Hepatocyte (in vitro differentiated cells): ENCODE data around the gene SNAP29. TPM values are rescaled to one million over a fixed set of nuclear protein-coding genes. Genes with fewer than 3 reads are reported as not detected.

Experiments
- DNase-seq: peaks from one replicate; pipeline ENCODE4 v3.0.0-alpha.2; 2016; ENCODE audit warnings: low spot score
- H2AFZ ChIP-seq: fragments of 200-600 bp; sonication (generic); 2 replicates; pipeline ENCODE4 v1.6.0; 2016; ENCODE audit warnings: antibody characterized with exemption, mild to moderate bottlenecking
- H3K27ac ChIP-seq: fragments of 200-600 bp; sonication (generic); 2 replicates; pipeline ENCODE4 v1.5.1; 2016; ENCODE audit warnings: mild to moderate bottlenecking
- H3K27me3 ChIP-seq: fragments of 200-600 bp; sonication (generic); 2 replicates; pipeline ENCODE4 v1.6.1; 2016
- H3K36me3 ChIP-seq: fragments of 200-600 bp; sonication (generic); replicated peaks from 2 replicates; pipeline ENCODE4 v1.5.1; 2016; ENCODE audit warnings: low read depth; ENCODE audit not compliant: insufficient read depth
- H3K4me1 ChIP-seq: fragments of 200-600 bp; sonication (generic); 2 replicates; pipeline ENCODE4 v1.5.1; 2016; ENCODE audit warnings: mild to moderate bottlenecking, moderate library complexity; ENCODE audit not compliant: insufficient read depth
- H3K4me2 ChIP-seq: fragments of 200-600 bp; sonication (generic); 2 replicates; pipeline ENCODE4 v1.6.0; 2016
- H3K4me3 ChIP-seq: fragments of 200-600 bp; sonication (generic); 2 replicates; pipeline ENCODE4 v1.5.1; 2016; ENCODE audit warnings: mild to moderate bottlenecking
- H3K79me2 ChIP-seq: fragments of 200-600 bp; sonication (generic); 2 replicates; pipeline ENCODE4 v1.6.0; 2017; ENCODE audit warnings: mild to moderate bottlenecking
- H3K9me2 ChIP-seq: fragments of 200-600 bp; sonication (generic); replicated peaks from 2 replicates; pipeline ENCODE4 v1.6.0; 2017; ENCODE audit warnings: mild to moderate bottlenecking; ENCODE audit not compliant: insufficient read depth
- H3K9me3 ChIP-seq: fragments of 200-600 bp; sonication (generic); 2 replicates; pipeline ENCODE4 v1.5.1; 2016; ENCODE audit warnings: low read depth, mild to moderate bottlenecking
- H4K20me1 ChIP-seq: fragments of 200-600 bp; sonication (generic); 2 replicates; pipeline ENCODE4 v1.6.0; 2016; ENCODE audit warnings: mild to moderate bottlenecking; ENCODE audit not compliant: insufficient read depth, poor library complexity, severe bottlenecking
- EZH2 ChIP-seq: fragments of 200-600 bp; sonication (generic); IDR thresholded peaks from 2 replicates; pipeline ENCODE4 v1.6.1; 2016; ENCODE audit warnings: antibody characterized with exemption, mild to moderate bottlenecking, borderline replicate concordance
- EZH2phosphoT487 ChIP-seq: fragments of 200-600 bp; sonication (generic); IDR thresholded peaks from one replicate; pipeline ENCODE4 v1.6.1; 2018; ENCODE audit warnings: antibody characterized with exemption, mild to moderate bottlenecking, low read depth, moderate library complexity; ENCODE audit not compliant: unreplicated experiment, severe bottlenecking
- WGBS: methylation state at CpG from one replicate; pipeline ENCODE4 v1.1.6; 2016; ENCODE audit warnings: low lambda C conversion rate; ENCODE audit errors: missing lambda C conversion rate; 5-methylcytosine and 5-hydroxymethylcytosine counted together
- polyA plus RNA-seq: library from polyadenylated mRNA; unstranded; fragments of >200 nt; fragmentation: Nextera tagmentation; extraction: Ambion mirVana; gene quantifications from 2 replicates; pipeline ENCODE4 v1.2.1, GENCODE V29; 2016
- total RNA-seq: library from RNA; depleted of rRNA; stranded (reverse); fragments of >200 nt; gene quantifications from 2 replicates; pipeline ENCODE4 v1.2.3, GENCODE V29; 2014
- TF ChIP-seq, protein P1 (sequence below): fragments of 200-600 bp; sonication (generic); IDR thresholded peaks from 2 replicates; pipeline ENCODE4 v1.5.1; 2016; ENCODE audit warnings: antibody characterized with exemption, mild to moderate bottlenecking; ENCODE audit not compliant: poor library complexity

Gene SNAP29
- total and polyA plus RNA-seq, 2 experiments from 2014 or later = 14.5 to 41.0 TPM

- Histone ChIP-seq H3K79me2 (no peaks in the 10 kb centered on the region), H3K4me3 (no peak overlapping the region), H2AFZ (no peak overlapping the region), H3K27ac (no peak overlapping the region), H3K9me3 (no peaks in the 10 kb centered on the region), H3K9me2 (no peaks in the 10 kb centered on the region), H4K20me1 (no peaks in the 10 kb centered on the region), H3K4me2 (no peak overlapping the region), H3K4me1 (no peaks in the 10 kb centered on the region), H3K27me3 (no peaks in the 10 kb centered on the region), H3K36me3 (peaks cover 3% of the 10 kb centered on the region)
- no peak for DNase-seq
- WGBS = 98% methylated on average over 5 of the region's 5 CpGs
- no peak for TF ChIP-seq EZH2phosphoT487
- TF ChIP-seq, protein P1, sequence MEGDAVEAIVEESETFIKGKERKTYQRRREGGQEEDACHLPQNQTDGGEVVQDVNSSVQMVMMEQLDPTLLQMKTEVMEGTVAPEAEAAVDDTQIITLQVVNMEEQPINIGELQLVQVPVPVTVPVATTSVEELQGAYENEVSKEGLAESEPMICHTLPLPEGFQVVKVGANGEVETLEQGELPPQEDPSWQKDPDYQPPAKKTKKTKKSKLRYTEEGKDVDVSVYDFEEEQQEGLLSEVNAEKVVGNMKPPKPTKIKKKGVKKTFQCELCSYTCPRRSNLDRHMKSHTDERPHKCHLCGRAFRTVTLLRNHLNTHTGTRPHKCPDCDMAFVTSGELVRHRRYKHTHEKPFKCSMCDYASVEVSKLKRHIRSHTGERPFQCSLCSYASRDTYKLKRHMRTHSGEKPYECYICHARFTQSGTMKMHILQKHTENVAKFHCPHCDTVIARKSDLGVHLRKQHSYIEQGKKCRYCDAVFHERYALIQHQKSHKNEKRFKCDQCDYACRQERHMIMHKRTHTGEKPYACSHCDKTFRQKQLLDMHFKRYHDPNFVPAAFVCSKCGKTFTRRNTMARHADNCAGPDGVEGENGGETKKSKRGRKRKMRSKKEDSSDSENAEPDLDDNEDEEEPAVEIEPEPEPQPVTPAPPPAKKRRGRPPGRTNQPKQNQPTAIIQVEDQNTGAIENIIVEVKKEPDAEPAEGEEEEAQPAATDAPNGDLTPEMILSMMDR = no peak
Measured at GRCh38 chr22:20814221-20814808, 44.5 kb upstream of the SNAP29 start.

GRCh38 chr22:20815477-20816050 is 43.2 kb upstream of the SNAP29 start:
- H2AFZ ChIP-seq = no peak overlapping the region
- TF ChIP-seq EZH2 = no peak
- TF ChIP-seq, protein P1 = no peak
- no peak for TF ChIP-seq EZH2phosphoT487
- no peaks in the 10 kb centered on the region for H4K20me1 ChIP-seq
- DNase-seq = no peak
- peaks cover 3% of the 10 kb centered on the region for H3K36me3 ChIP-seq
- no peak overlapping the region for H3K27ac ChIP-seq
- H3K4me1 ChIP-seq = no peaks in the 10 kb centered on the region
- H3K9me3 ChIP-seq = no peaks in the 10 kb centered on the region
- H3K4me3 ChIP-seq = no peak overlapping the region
- WGBS = 97% methylated on average over 9 of the region's 9 CpGs
- no peak overlapping the region for H3K4me2 ChIP-seq
- no peaks in the 10 kb centered on the region for H3K27me3 ChIP-seq
- no peaks in the 10 kb centered on the region for H3K9me2 ChIP-seq
- H3K79me2 ChIP-seq = no peaks in the 10 kb centered on the region

- Histone ChIP-seq H3K27ac (no peak overlapping the region), H3K4me3 (no peak overlapping the region), H4K20me1 (no peaks in the 10 kb centered on the region), H3K27me3 (no peaks in the 10 kb centered on the region), H3K79me2 (no peaks in the 10 kb centered on the region), H3K4me1 (no peaks in the 10 kb centered on the region), H3K4me2 (no peak overlapping the region), H3K9me2 (no peaks in the 10 kb centered on the region), H3K36me3 (peaks cover 3% of the 10 kb centered on the region), H3K9me3 (no peaks in the 10 kb centered on the region), H2AFZ (no peak overlapping the region)
- TF ChIP-seq EZH2 = no peak
- TF ChIP-seq EZH2phosphoT487 = no peak
- DNase-seq = no peak
- WGBS = 97% methylated on average over 6 of the region's 6 CpGs
Measured at GRCh38 chr22:20816559-20816958, 42.2 kb upstream of the SNAP29 start.

DNA sequence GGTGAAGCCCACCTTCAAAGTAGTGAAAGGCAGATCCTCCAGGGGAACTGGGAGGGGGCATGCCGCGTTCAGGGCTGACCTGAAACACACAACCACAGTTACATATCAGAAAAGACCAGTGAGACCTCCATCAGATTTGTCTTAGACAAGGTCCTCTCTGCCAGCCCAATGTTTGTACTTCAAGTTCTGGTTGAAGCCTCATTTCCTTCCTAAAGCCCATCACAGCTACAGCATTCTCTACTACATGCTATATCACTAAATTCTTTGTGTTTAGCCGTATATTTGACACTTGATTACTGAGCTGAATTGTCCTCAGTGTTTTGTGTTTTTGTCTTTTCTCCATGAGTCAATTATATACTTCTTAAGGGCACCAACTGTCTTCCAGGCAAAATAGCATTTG is 40.3 kb upstream of the SNAP29 start:
- H3K36me3 ChIP-seq = peaks cover 3% of the 10 kb centered on the region
- H3K4me2 ChIP-seq = no peak overlapping the region
- 93% methylated on average over 3 of the region's 3 CpGs for WGBS
- TF ChIP-seq EZH2phosphoT487 = no peak
- TF ChIP-seq, protein P1 = no peak
- no peak for TF ChIP-seq EZH2
- no peak for DNase-seq
- H3K9me3 ChIP-seq = no peaks in the 10 kb centered on the region
- H3K79me2 ChIP-seq = no peaks in the 10 kb centered on the region
- no peak overlapping the region for H3K27ac ChIP-seq
- no peak overlapping the region for H2AFZ ChIP-seq
- H4K20me1 ChIP-seq = no peaks in the 10 kb centered on the region
- no peaks in the 10 kb centered on the region for H3K4me1 ChIP-seq
- no peak overlapping the region for H3K4me3 ChIP-seq
- no peaks in the 10 kb centered on the region for H3K27me3 ChIP-seq
- H3K9me2 ChIP-seq = no peaks in the 10 kb centered on the region
